Mesenchymal stem cell (in vitro differentiated cells and primary cell): ENCODE measurements around the gene EXOC6B.

Source experiments
- DNase-seq: peaks from one replicate; pipeline ENCODE4 v3.0.0-alpha.2; 2013
- H2AFZ ChIP-seq: one replicate; pipeline ENCODE4 v1.6.1; 2013; ENCODE audit warnings: low read depth, mild to moderate bottlenecking, control low read depth, inconsistent platforms, low read length, moderate library complexity
- H2AK5ac ChIP-seq: 2 replicates; pipeline ENCODE4 v1.6.1; 2013; ENCODE audit warnings: low read length, moderate library complexity, mild to moderate bottlenecking, inconsistent platforms; ENCODE audit not compliant: severe bottlenecking
- H2BK120ac ChIP-seq: one replicate; pipeline ENCODE4 v1.6.1; 2013; ENCODE audit warnings: low read depth, mild to moderate bottlenecking, inconsistent platforms, low read length, moderate library complexity
- H2BK12ac ChIP-seq, 2 experiments: one replicate each; pipeline ENCODE4 v1.6.1; 2013; ENCODE audit warnings: inconsistent platforms in 2 of 2, low read length in 2 of 2, mild to moderate bottlenecking in 2 of 2, moderate library complexity in 2 of 2, control low read depth in 1 of 2
- H2BK15ac ChIP-seq: one replicate; pipeline ENCODE4 v1.6.1; 2013; ENCODE audit warnings: mild to moderate bottlenecking, low read depth, inconsistent platforms; ENCODE audit not compliant: poor library complexity, severe bottlenecking
- H2BK5ac ChIP-seq: 2 replicates; pipeline ENCODE4 v1.6.1; 2013; ENCODE audit warnings: low read depth, mild to moderate bottlenecking, low read length, control low read depth, inconsistent platforms; ENCODE audit not compliant: poor library complexity, severe bottlenecking
- H3K14ac ChIP-seq, 2 experiments: one replicate each; pipeline ENCODE4 v1.6.1; 2013; ENCODE audit warnings: inconsistent platforms in 2 of 2, low read length in 2 of 2, control low read depth in 1 of 2, mild to moderate bottlenecking in 1 of 2, moderate library complexity in 1 of 2
- H3K18ac ChIP-seq, 2 experiments: one replicate each; pipeline ENCODE4 v1.6.1; 2013; ENCODE audit warnings: inconsistent platforms in 2 of 2, low read length in 2 of 2, control low read depth in 1 of 2, low read depth in 1 of 2, mild to moderate bottlenecking in 1 of 2
- H3K23ac ChIP-seq, 2 experiments: one replicate each; pipeline ENCODE4 v1.6.1; 2013; ENCODE audit warnings: inconsistent platforms in 2 of 2, low read length in 2 of 2, mild to moderate bottlenecking in 2 of 2, moderate library complexity in 2 of 2, control low read depth in 1 of 2
- H3K27ac ChIP-seq: 2 replicates; pipeline ENCODE4 v1.5.1; 2013; ENCODE audit warnings: mild to moderate bottlenecking, moderate library complexity, low read length, control low read depth, inconsistent platforms; ENCODE audit not compliant: poor library complexity, severe bottlenecking
- H3K27me3 ChIP-seq, 2 experiments: 2 replicates each; pipeline versions ENCODE4 v1.6.1 to v1.7.0; 2013; ENCODE audit warnings: low read length in 2 of 2, mild to moderate bottlenecking in 2 of 2, moderate library complexity in 2 of 2, control low read depth in 1 of 2, inconsistent platforms in 1 of 2; ENCODE audit not compliant: control insufficient read depth in 1 of 2, insufficient read depth in 1 of 2
- H3K36me3 ChIP-seq, 2 experiments: 2 replicates each; pipeline versions ENCODE4 v1.6.1 to v1.7.0; 2013; ENCODE audit warnings: low read length in 2 of 2, control low read depth in 1 of 2, inconsistent platforms in 1 of 2, low read depth in 1 of 2, mild to moderate bottlenecking in 1 of 2; ENCODE audit not compliant: insufficient read depth in 2 of 2, control insufficient read depth in 1 of 2
- H3K4ac ChIP-seq, 2 experiments: one replicate each; pipeline ENCODE4 v1.6.1; 2013; ENCODE audit warnings: inconsistent platforms in 2 of 2, low read length in 2 of 2, mild to moderate bottlenecking in 2 of 2, moderate library complexity in 2 of 2, control low read depth in 1 of 2, low read depth in 1 of 2
- H3K4me1 ChIP-seq: 2 replicates; pipeline ENCODE4 v1.6.1; 2013; ENCODE audit warnings: low read depth, low read length, control low read depth; ENCODE audit not compliant: control insufficient read depth, insufficient read depth
- H3K4me2 ChIP-seq: 2 replicates; pipeline ENCODE4 v1.6.1; 2013; ENCODE audit warnings: low read length, mild to moderate bottlenecking, inconsistent platforms; ENCODE audit not compliant: poor library complexity, severe bottlenecking
- H3K4me3 ChIP-seq, 2 experiments: 2 replicates each; pipeline versions ENCODE4 v1.5.1 to v1.7.0; 2013; ENCODE audit warnings: low read length in 2 of 2, mild to moderate bottlenecking in 2 of 2, control low read depth in 1 of 2, low read depth in 1 of 2; ENCODE audit not compliant: insufficient read depth in 1 of 2
- H3K79me1 ChIP-seq: replicated peaks from 2 replicates; pipeline ENCODE4 v1.6.1; 2013; ENCODE audit warnings: mild to moderate bottlenecking, control low read depth, low read length, inconsistent platforms; ENCODE audit not compliant: poor library complexity, severe bottlenecking
- H3K9ac ChIP-seq: 2 replicates; pipeline ENCODE4 v1.7.0; 2013; ENCODE audit warnings: mild to moderate bottlenecking, low read length, moderate library complexity
- H3K9me3 ChIP-seq: 2 replicates; pipeline ENCODE4 v1.7.0; 2013; ENCODE audit warnings: mild to moderate bottlenecking, low read length; ENCODE audit not compliant: control insufficient read depth
- H4K8ac ChIP-seq: one replicate; pipeline ENCODE4 v1.6.1; 2013; ENCODE audit warnings: inconsistent platforms, mild to moderate bottlenecking, low read length, moderate library complexity
- H4K91ac ChIP-seq: one replicate; pipeline ENCODE4 v1.6.1; 2013; ENCODE audit warnings: mild to moderate bottlenecking, low read length, inconsistent platforms
- WGBS: methylation state at CpG from one replicate; pipeline ENCODE4 v1.1.7; 2013; ENCODE audit warnings: mixed read lengths; 5-methylcytosine and 5-hydroxymethylcytosine counted together

The EXOC6B gene

DNA sequence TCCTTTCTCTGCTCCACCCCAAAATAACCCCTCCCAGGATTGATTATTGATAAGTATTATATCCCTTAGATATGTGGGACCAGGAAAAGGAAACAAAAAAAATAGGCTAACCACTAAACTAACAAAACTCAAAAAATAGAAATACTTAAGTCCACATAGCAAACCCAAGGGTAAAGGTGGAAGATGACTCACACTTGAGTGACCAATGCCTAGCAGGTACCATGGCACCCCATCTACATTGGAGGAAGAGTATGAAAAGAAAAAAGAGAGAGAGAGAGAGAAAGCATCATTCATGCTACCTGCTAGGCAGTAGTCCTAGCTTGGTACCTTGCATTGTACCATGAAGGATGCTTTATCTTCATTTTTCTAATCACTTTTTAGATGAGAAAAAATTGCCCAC, 6.3 kb downstream of the EXOC6B start:
- Histone ChIP-seq H2AK5ac (no peak overlapping the region), H2BK15ac (no peak overlapping the region), H3K4me2 (no peak overlapping the region), H3K4ac (no peak overlapping the region), H4K91ac (no peak overlapping the region), H3K4me1 (peaks cover 4% of the 10 kb centered on the region), H2BK120ac (no peak overlapping the region), H2BK5ac (no peak overlapping the region), H3K18ac (no peak overlapping the region), H3K9me3 (no peaks in the 10 kb centered on the region), H2BK12ac (no peak overlapping the region), H3K27ac (no peak overlapping the region), H3K23ac (no peak overlapping the region), H4K8ac (no peak overlapping the region), H2AFZ (no peak overlapping the region), H3K27me3 (no peaks in the 10 kb centered on the region), H3K79me1 (peaks cover 26% of the 10 kb centered on the region), H3K9ac (no peak overlapping the region), H3K4me3 (no peak overlapping the region), H3K36me3 (peaks cover 0 to 7% of the 10 kb centered on the region in 2 experiments), H3K14ac (no peak overlapping the region)
- DNase-seq: no peak

DNA sequence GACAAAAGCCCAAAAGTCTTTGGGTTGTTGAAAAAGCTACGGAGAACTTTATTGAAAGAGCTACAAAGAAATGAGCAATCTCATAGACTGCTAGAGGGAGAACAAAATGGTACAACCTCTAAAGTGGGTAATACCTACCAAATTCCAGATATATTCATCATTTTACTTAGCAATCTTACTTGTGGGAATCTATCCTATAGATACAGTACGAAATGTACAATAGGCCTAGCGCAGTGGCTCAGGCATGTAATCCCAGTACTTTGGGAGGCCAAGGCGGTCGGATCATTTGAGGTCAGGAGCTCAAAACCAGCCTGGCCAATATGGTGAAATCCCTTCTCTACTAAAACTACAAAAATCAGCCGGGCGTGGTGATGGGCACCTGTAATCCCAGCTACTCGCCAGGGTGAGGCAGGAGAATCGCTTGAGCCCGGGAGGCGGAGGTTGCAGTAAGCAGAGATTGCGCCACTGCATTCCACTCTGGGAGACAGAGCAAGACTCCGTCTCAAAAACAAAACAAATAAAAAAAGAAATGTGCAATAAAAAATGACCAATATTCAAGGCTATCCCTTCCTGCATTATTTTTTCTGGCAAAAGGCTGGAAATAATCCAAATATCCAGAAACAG, 10.1 kb downstream of the EXOC6B start:
- peaks cover 23% of the 10 kb centered on the region for H3K79me1 ChIP-seq
- H3K9ac ChIP-seq: no peak overlapping the region
- DNase-seq: peak; percentile 35
- no peak overlapping the region for H3K14ac ChIP-seq
- no peak overlapping the region for H4K8ac ChIP-seq
- no peak overlapping the region for H3K27ac ChIP-seq
- H2BK120ac ChIP-seq: no peak overlapping the region
- H3K4me2 ChIP-seq: no peak overlapping the region
- H3K4ac ChIP-seq: no peak overlapping the region
- peaks cover 0 to under 1% of the 10 kb centered on the region in 2 experiments for H3K36me3 ChIP-seq
- H4K91ac ChIP-seq: no peak overlapping the region
- WGBS: 67% methylated on average over 12 of the region's 13 CpGs
- no peak overlapping the region for H2BK5ac ChIP-seq
- H3K4me1 ChIP-seq: peaks cover 3% of the 10 kb centered on the region
- no peak overlapping the region for H3K4me3 ChIP-seq
- H3K23ac ChIP-seq: no peak overlapping the region
- H3K18ac ChIP-seq: no peak overlapping the region
- H3K9me3 ChIP-seq: no peaks in the 10 kb centered on the region
- H2AK5ac ChIP-seq: no peak overlapping the region
- no peak overlapping the region for H2BK12ac ChIP-seq
- H3K27me3 ChIP-seq: no peaks in the 10 kb centered on the region
- H2AFZ ChIP-seq: no peak overlapping the region
- no peak overlapping the region for H2BK15ac ChIP-seq

DNA sequence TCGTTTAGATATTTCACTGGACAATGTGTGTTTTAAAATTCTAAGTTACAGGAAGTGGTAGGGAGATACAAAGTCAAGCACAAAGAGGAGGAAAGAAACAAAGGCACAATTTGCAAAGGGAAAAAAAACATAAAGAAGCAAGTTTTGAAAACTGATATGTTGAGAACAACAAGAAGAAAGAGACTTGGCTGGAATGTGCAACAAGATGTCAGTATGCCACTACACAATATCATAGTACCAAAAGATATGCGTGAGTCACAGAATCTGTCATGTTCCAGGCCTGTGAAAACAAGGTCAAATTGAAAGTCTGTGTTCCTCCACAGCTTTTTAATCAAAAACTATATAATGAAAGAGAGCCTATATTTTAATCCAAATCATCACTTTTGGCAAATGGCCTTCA, 12.0 kb downstream of the EXOC6B start:
- no peak overlapping the region for H3K4me3 ChIP-seq
- H3K27me3 ChIP-seq: no peaks in the 10 kb centered on the region
- no peak overlapping the region for H3K23ac ChIP-seq
- H3K27ac ChIP-seq: no peak overlapping the region
- H3K9me3 ChIP-seq: peaks cover 9% of the 10 kb centered on the region
- peaks cover 3% of the 10 kb centered on the region for H3K4me1 ChIP-seq
- H2BK12ac ChIP-seq: no peak overlapping the region
- no peak overlapping the region for H3K18ac ChIP-seq
- no peak overlapping the region for H4K8ac ChIP-seq
- H2AK5ac ChIP-seq: no peak overlapping the region
- H4K91ac ChIP-seq: no peak overlapping the region
- H3K79me1 ChIP-seq: peaks cover 24% of the 10 kb centered on the region
- peaks cover 0 to 6% of the 10 kb centered on the region in 2 experiments for H3K36me3 ChIP-seq
- H3K4me2 ChIP-seq: no peak overlapping the region
- no peak overlapping the region for H2AFZ ChIP-seq
- DNase-seq: no peak
- no peak overlapping the region for H3K9ac ChIP-seq
- no peak overlapping the region for H2BK120ac ChIP-seq
- no peak overlapping the region for H2BK15ac ChIP-seq
- no peak overlapping the region for H2BK5ac ChIP-seq
- H3K14ac ChIP-seq: no peak overlapping the region
- 80% methylated on average over 2 of the region's 2 CpGs for whole genome bisulfite sequencing
- H3K4ac ChIP-seq: no peak overlapping the region

DNA sequence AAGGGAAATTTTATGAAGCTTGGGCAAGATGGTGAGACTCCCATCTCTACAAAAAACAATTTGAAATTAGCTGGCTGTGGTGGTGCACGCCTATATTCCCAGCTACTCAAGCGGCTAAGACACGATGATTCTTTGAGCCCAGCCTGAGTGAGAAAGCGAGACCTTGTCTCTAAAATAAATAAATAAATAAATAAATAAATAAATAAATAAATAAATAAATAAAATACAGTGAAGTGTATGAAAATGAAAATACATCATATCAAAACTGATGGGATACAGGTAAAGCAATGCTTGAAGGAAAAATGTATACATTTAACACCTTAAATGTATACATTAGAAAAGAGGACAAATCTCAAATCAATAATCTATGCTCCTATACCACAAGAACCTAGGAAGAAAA, 15.7 kb downstream of the EXOC6B start:
- no peak overlapping the region for H2AK5ac ChIP-seq
- H4K8ac ChIP-seq: no peak overlapping the region
- H3K14ac ChIP-seq: no peak overlapping the region
- no CpG with 5 or more reads among the region's 4 CpGs for WGBS
- no peak overlapping the region for H2BK5ac ChIP-seq
- H3K27ac ChIP-seq: no peak overlapping the region
- H3K4me3 ChIP-seq: no peak overlapping the region
- no peak overlapping the region for H2BK12ac ChIP-seq
- H3K18ac ChIP-seq: no peak overlapping the region
- no peak overlapping the region for H3K4ac ChIP-seq
- H2AFZ ChIP-seq: no peak overlapping the region
- no peak overlapping the region for H3K23ac ChIP-seq
- peaks cover 19% of the 10 kb centered on the region for H3K79me1 ChIP-seq
- DNase-seq: no peak
- no peak overlapping the region for H2BK15ac ChIP-seq
- peaks cover 16% of the 10 kb centered on the region for H3K9me3 ChIP-seq
- no peaks in the 10 kb centered on the region for H3K27me3 ChIP-seq
- H4K91ac ChIP-seq: no peak overlapping the region
- H3K4me1 ChIP-seq: peaks cover 1% of the 10 kb centered on the region
- peaks cover 0 to 6% of the 10 kb centered on the region in 2 experiments for H3K36me3 ChIP-seq
- no peak overlapping the region for H2BK120ac ChIP-seq
- no peak overlapping the region for H3K9ac ChIP-seq
- H3K4me2 ChIP-seq: no peak overlapping the region
